NB4 (cell line): ENCODE measurements around the gene MOGAT3.

Experiments used
- CTCF ChIP-seq: IDR thresholded peaks from one replicate; pipeline ENCODE4 v1.5.1; 2012; ENCODE audit warnings: low read depth, low read length
- POLR2A ChIP-seq: IDR thresholded peaks from 2 replicates; pipeline ENCODE4 v1.6.1; 2011; ENCODE audit warnings: mild to moderate bottlenecking; ENCODE audit not compliant: insufficient read length; ENCODE audit errors: extremely low read depth

GRCh38 chr7:101155303-101155702, 45.5 kb downstream of the MOGAT3 start:
- TF ChIP-seq CTCF (no peak), POLR2A (no peak)
